Smooth muscle cell (in vitro differentiated cells): ENCODE measurements around the gene DNM3. TPM values are rescaled to one million over a fixed set of nuclear protein-coding genes. Genes with fewer than 3 reads are reported as not detected.

ENCODE experiments used
- DNase-seq: peaks from one replicate; lab custom pipeline; 2025; ENCODE audit not compliant: unreplicated experiment; lab: John Stamatoyannopoulos, UW
- H2AFZ ChIP-seq: fragments of 200-600 bp; sonication (generic); 2 replicates; pipeline ENCODE4 v1.6.0; 2016; ENCODE audit warnings: antibody characterized with exemption, low read depth, mild to moderate bottlenecking
- H3F3A ChIP-seq: fragments of 200-600 bp; sonication (generic); 2 replicates; pipeline ENCODE4 v1.6.0; 2017; ENCODE audit warnings: antibody characterized with exemption, low read depth
- H3K27ac ChIP-seq: fragments of 200-600 bp; sonication (generic); 2 replicates; pipeline ENCODE4 v1.5.1; 2016; ENCODE audit warnings: low read depth, mild to moderate bottlenecking
- H3K27me3 ChIP-seq: fragments of 200-600 bp; sonication (generic); 2 replicates; pipeline ENCODE4 v1.6.1; 2016; ENCODE audit warnings: low read depth, mild to moderate bottlenecking
- H3K36me3 ChIP-seq: fragments of 200-600 bp; sonication (generic); 2 replicates; pipeline ENCODE4 v1.5.1; 2016; ENCODE audit warnings: low read depth
- H3K4me1 ChIP-seq: fragments of 200-600 bp; sonication (generic); 2 replicates; pipeline ENCODE4 v1.5.1; 2016; ENCODE audit warnings: low read depth
- H3K4me2 ChIP-seq: fragments of 200-600 bp; sonication (generic); 2 replicates; pipeline ENCODE4 v1.6.0; 2016; ENCODE audit warnings: mild to moderate bottlenecking
- H3K4me3 ChIP-seq: fragments of 200-600 bp; sonication (generic); 2 replicates; pipeline ENCODE4 v1.5.1; 2016; ENCODE audit warnings: mild to moderate bottlenecking
- H3K79me2 ChIP-seq: fragments of 200-600 bp; sonication (generic); 2 replicates; pipeline ENCODE4 v1.6.0; 2016; ENCODE audit warnings: low read depth, mild to moderate bottlenecking
- H3K9ac ChIP-seq: fragments of 200-600 bp; sonication (generic); 2 replicates; pipeline ENCODE4 v1.6.0; 2016; ENCODE audit warnings: low read depth
- H3K9me3 ChIP-seq: fragments of 200-600 bp; sonication (generic); replicated peaks from 2 replicates; pipeline ENCODE4 v1.5.1; 2016; ENCODE audit warnings: low read depth
- H4K20me1 ChIP-seq: fragments of 200-600 bp; sonication (generic); 2 replicates; pipeline ENCODE4 v1.6.0; 2016; ENCODE audit warnings: low read depth
- CTCF ChIP-seq: fragments of 200-600 bp; sonication (generic); IDR thresholded peaks from 2 replicates; pipeline ENCODE4 v1.5.1; 2017; ENCODE audit warnings: borderline replicate concordance, mild to moderate bottlenecking, antibody characterized with exemption; ENCODE audit not compliant: insufficient read depth, poor library complexity, severe bottlenecking
- WGBS: methylation state at CpG from one replicate; pipeline ENCODE4 v1.1.7; 2016; ENCODE audit warnings: low lambda C conversion rate; 5-methylcytosine and 5-hydroxymethylcytosine counted together
- polyA plus RNA-seq: library from polyadenylated mRNA; unstranded; fragments of >200 nt; fragmentation: Nextera tagmentation; extraction: Ambion mirVana; gene quantifications from 2 replicates; pipeline ENCODE4 v1.2.1, GENCODE V29; 2016
- total RNA-seq: library from RNA; depleted of rRNA; stranded (reverse); fragments of >200 nt; gene quantifications from 2 replicates; pipeline ENCODE4 v1.2.3, GENCODE V29; 2014

Gene DNM3
- total and polyA plus RNA-seq, 2 experiments from 2014 or later: 1.7 to 3.0 TPM

- Histone ChIP-seq H3K4me3 (no peak overlapping the region), H4K20me1 (no peaks in the 10 kb centered on the region), H3K9ac (no peak overlapping the region), H3K9me3 (no peaks in the 10 kb centered on the region), H3F3A (no peaks in the 10 kb centered on the region), H3K4me1 (no peaks in the 10 kb centered on the region), H3K27me3 (no peaks in the 10 kb centered on the region), H2AFZ (peak overlapping the region; percentile 1), H3K27ac (no peak overlapping the region), H3K4me2 (no peak overlapping the region), H3K79me2 (no peaks in the 10 kb centered on the region), H3K36me3 (no peaks in the 10 kb centered on the region)
- 51% methylated on average over 2 of the region's 2 CpGs for WGBS
- no peak for DNase-seq
- TF ChIP-seq CTCF: peak; percentile 34
These were observed 144.3 kb downstream of the DNM3 start for GRCh38 chr1:171985639-171986038.

- Histone ChIP-seq H3K9me3 (no peaks in the 10 kb centered on the region), H3F3A (no peaks in the 10 kb centered on the region), H3K36me3 (no peaks in the 10 kb centered on the region), H3K27me3 (no peaks in the 10 kb centered on the region), H3K27ac (no peak overlapping the region), H3K4me1 (no peaks in the 10 kb centered on the region), H4K20me1 (no peaks in the 10 kb centered on the region), H3K79me2 (no peaks in the 10 kb centered on the region), H3K4me3 (no peak overlapping the region), H3K9ac (no peak overlapping the region), H3K4me2 (no peak overlapping the region), H2AFZ (no peak overlapping the region)
- WGBS: 75% methylated on average over 1 of the region's 1 CpG
- DNase-seq: no peak
- TF ChIP-seq CTCF: no peak
These were observed 147.1 kb downstream of the DNM3 start for GRCh38 chr1:171988243-171988885.

GRCh38 chr1:171990371-171990770 lies 149.1 kb downstream of the DNM3 start:
- H4K20me1 ChIP-seq: no peaks in the 10 kb centered on the region
- no peaks in the 10 kb centered on the region for H3K27me3 ChIP-seq
- H3F3A ChIP-seq: no peaks in the 10 kb centered on the region
- no peaks in the 10 kb centered on the region for H3K79me2 ChIP-seq
- no peak overlapping the region for H3K27ac ChIP-seq
- no peaks in the 10 kb centered on the region for H3K4me1 ChIP-seq
- no peaks in the 10 kb centered on the region for H3K9me3 ChIP-seq
- H3K4me2 ChIP-seq: no peak overlapping the region
- no peak for DNase-seq
- H2AFZ ChIP-seq: no peak overlapping the region
- no peak for TF ChIP-seq CTCF
- no peak overlapping the region for H3K4me3 ChIP-seq
- no peak overlapping the region for H3K9ac ChIP-seq
- H3K36me3 ChIP-seq: no peaks in the 10 kb centered on the region

- 71% methylated on average over 2 of the region's 2 CpGs for WGBS
- H3K27me3 ChIP-seq: no peaks in the 10 kb centered on the region
- no peak overlapping the region for H3K4me2 ChIP-seq
- no peaks in the 10 kb centered on the region for H4K20me1 ChIP-seq
- H3K9ac ChIP-seq: no peak overlapping the region
- H3K79me2 ChIP-seq: no peaks in the 10 kb centered on the region
- H3K4me3 ChIP-seq: no peak overlapping the region
- no peaks in the 10 kb centered on the region for H3K9me3 ChIP-seq
- H3K36me3 ChIP-seq: no peaks in the 10 kb centered on the region
- no peak for DNase-seq
- H3K27ac ChIP-seq: no peak overlapping the region
- H3K4me1 ChIP-seq: no peaks in the 10 kb centered on the region
- no peak for TF ChIP-seq CTCF
- H2AFZ ChIP-seq: no peak overlapping the region
- H3F3A ChIP-seq: no peaks in the 10 kb centered on the region
These were observed 153.0 kb downstream of the DNM3 start for GRCh38 chr1:171994293-171994692.
